Measurements from ENCODE around the gene OR2A25. TPM values are rescaled to one million over a fixed set of nuclear protein-coding genes. Genes with fewer than 3 reads are reported as not detected.
"Not testable (repeated sequence)": the region's sequence is repeated elsewhere in the genome, so short reads cannot be mapped to it uniquely, and the experiment has no call there.

Gene OR2A25
- total and polyA plus RNA-seq, 2 donors (not counting 1 experiment from before 2014, with no cell fraction given): not detected

- Histone ChIP-seq H3K4me2 (ENCODE audit: extremely low read depth, insufficient read depth, low read length) (no peak within 1 kb of the TSS), H3K9ac (ENCODE audit: insufficient read depth, low read length) (no peak within 1 kb of the TSS), H3K4me1 (ENCODE audit: control insufficient read depth, extremely low read depth, insufficient read depth, low read length) (no peaks in the 10 kb centered on the region), H3K9me3 (ENCODE audit: control insufficient read depth, insufficient read depth, low read depth, low read length) (no peaks in the 10 kb centered on the region), H3K79me2 (ENCODE audit: control insufficient read depth, insufficient read depth, low read length) (no peaks in the 10 kb centered on the region), H4K20me1 (ENCODE audit: control insufficient read depth, extremely low read depth, insufficient read depth, low read length) (no peaks in the 10 kb centered on the region), H3K36me3 (ENCODE audit: control insufficient read depth, insufficient read depth, low read length) (no peaks in the 10 kb centered on the region), H2AFZ (ENCODE audit: low read length) (no peak within 1 kb of the TSS), H3K27ac (ENCODE audit: insufficient read depth, low read length) (no peak within 1 kb of the TSS), H3K27me3 (ENCODE audit: control insufficient read depth, insufficient read depth, low read length) (no peaks in the 10 kb centered on the region), H3K4me3 (replicated peaks in 1 of 4; ENCODE audit: control extremely low read depth in 1 of 4, insufficient read depth in 1 of 4, low read depth in 3 of 4, low read length in 4 of 4) (no peak within 1 kb of the TSS)
- TF ChIP-seq, protein P1, sequence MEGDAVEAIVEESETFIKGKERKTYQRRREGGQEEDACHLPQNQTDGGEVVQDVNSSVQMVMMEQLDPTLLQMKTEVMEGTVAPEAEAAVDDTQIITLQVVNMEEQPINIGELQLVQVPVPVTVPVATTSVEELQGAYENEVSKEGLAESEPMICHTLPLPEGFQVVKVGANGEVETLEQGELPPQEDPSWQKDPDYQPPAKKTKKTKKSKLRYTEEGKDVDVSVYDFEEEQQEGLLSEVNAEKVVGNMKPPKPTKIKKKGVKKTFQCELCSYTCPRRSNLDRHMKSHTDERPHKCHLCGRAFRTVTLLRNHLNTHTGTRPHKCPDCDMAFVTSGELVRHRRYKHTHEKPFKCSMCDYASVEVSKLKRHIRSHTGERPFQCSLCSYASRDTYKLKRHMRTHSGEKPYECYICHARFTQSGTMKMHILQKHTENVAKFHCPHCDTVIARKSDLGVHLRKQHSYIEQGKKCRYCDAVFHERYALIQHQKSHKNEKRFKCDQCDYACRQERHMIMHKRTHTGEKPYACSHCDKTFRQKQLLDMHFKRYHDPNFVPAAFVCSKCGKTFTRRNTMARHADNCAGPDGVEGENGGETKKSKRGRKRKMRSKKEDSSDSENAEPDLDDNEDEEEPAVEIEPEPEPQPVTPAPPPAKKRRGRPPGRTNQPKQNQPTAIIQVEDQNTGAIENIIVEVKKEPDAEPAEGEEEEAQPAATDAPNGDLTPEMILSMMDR (conservative IDR thresholded peaks at IDR 0.05 in 1 of 2, IDR thresholded peaks at IDR 0.05 in 1 of 2; ENCODE audit: low read depth in 1 of 2, low read length in 2 of 2): no peak
- no peak for TF ChIP-seq EZH2 (IDR thresholded peaks at IDR 0.05; ENCODE audit: low read length, missing control alignments)
- DNase-seq (ENCODE audit: low read depth in 2 of 2): no peak
Measured at GRCh38 chr7:144048648-144049047, 21.0 kb upstream of the OR2A25 start, which contains the start of gene OR2A5. TSS of gene OR2A5 (plus strand) at chr7:144048948. CDS start at chr7:144050402, 1,454 bp downstream.

- H3K4me1 ChIP-seq (ENCODE audit: control insufficient read depth, extremely low read depth, insufficient read depth, low read length): no peaks in the 10 kb centered on the region
- no peak overlapping the region for H2AFZ ChIP-seq (ENCODE audit: low read length)
- no peaks in the 10 kb centered on the region for H3K36me3 ChIP-seq (ENCODE audit: control insufficient read depth, insufficient read depth, low read length)
- no peaks in the 10 kb centered on the region for H3K27me3 ChIP-seq (ENCODE audit: control insufficient read depth, insufficient read depth, low read length)
- DNase-seq (ENCODE audit: low read depth in 2 of 2): no peak
- H3K9me3 ChIP-seq (ENCODE audit: control insufficient read depth, insufficient read depth, low read depth, low read length): no peaks in the 10 kb centered on the region
- H3K4me2 ChIP-seq (ENCODE audit: extremely low read depth, insufficient read depth, low read length): no peak overlapping the region
- no peak overlapping the region for H3K27ac ChIP-seq (ENCODE audit: insufficient read depth, low read length)
- no peak overlapping the region for H3K9ac ChIP-seq (ENCODE audit: insufficient read depth, low read length)
- no peak for TF ChIP-seq EZH2 (IDR thresholded peaks at IDR 0.05; ENCODE audit: low read length, missing control alignments)
- TF ChIP-seq, protein P1 (conservative IDR thresholded peaks at IDR 0.05 in 1 of 2, IDR thresholded peaks at IDR 0.05 in 1 of 2; ENCODE audit: low read depth in 1 of 2, low read length in 2 of 2): no peak
- no peaks in the 10 kb centered on the region for H4K20me1 ChIP-seq (ENCODE audit: control insufficient read depth, extremely low read depth, insufficient read depth, low read length)
- no peak overlapping the region for H3K4me3 ChIP-seq (replicated peaks in 1 of 4; ENCODE audit: control extremely low read depth in 1 of 4, insufficient read depth in 1 of 4, low read depth in 3 of 4, low read length in 4 of 4)
- no peaks in the 10 kb centered on the region for H3K79me2 ChIP-seq (ENCODE audit: control insufficient read depth, insufficient read depth, low read length)
Measured at GRCh38 chr7:144049491-144049890, 20.1 kb upstream of the OR2A25 start.

GRCh38 chr7:144050093-144050492 lies 19.5 kb upstream of the OR2A25 start:
- no peaks in the 10 kb centered on the region for H3K36me3 ChIP-seq (ENCODE audit: control insufficient read depth, insufficient read depth, low read length)
- no peaks in the 10 kb centered on the region for H3K79me2 ChIP-seq (ENCODE audit: control insufficient read depth, insufficient read depth, low read length)
- no peaks in the 10 kb centered on the region for H3K4me1 ChIP-seq (ENCODE audit: control insufficient read depth, extremely low read depth, insufficient read depth, low read length)
- no peak overlapping the region for H3K4me2 ChIP-seq (ENCODE audit: extremely low read depth, insufficient read depth, low read length)
- no peaks in the 10 kb centered on the region for H3K27me3 ChIP-seq (ENCODE audit: control insufficient read depth, insufficient read depth, low read length)
- no peaks in the 10 kb centered on the region for H3K9me3 ChIP-seq (ENCODE audit: control insufficient read depth, insufficient read depth, low read depth, low read length)
- no peak overlapping the region for H3K9ac ChIP-seq (ENCODE audit: insufficient read depth, low read length)
- no peak overlapping the region for H3K4me3 ChIP-seq (replicated peaks in 1 of 4; ENCODE audit: control extremely low read depth in 1 of 4, insufficient read depth in 1 of 4, low read depth in 3 of 4, low read length in 4 of 4)
- no peaks in the 10 kb centered on the region for H4K20me1 ChIP-seq (ENCODE audit: control insufficient read depth, extremely low read depth, insufficient read depth, low read length)
- H2AFZ ChIP-seq (ENCODE audit: low read length): no peak overlapping the region
- no peak overlapping the region for H3K27ac ChIP-seq (ENCODE audit: insufficient read depth, low read length)
- DNase-seq (ENCODE audit: low read depth in 2 of 2): no peak
- TF ChIP-seq EZH2 (IDR thresholded peaks at IDR 0.05; ENCODE audit: low read length, missing control alignments): no peak
- TF ChIP-seq, protein P1 (conservative IDR thresholded peaks at IDR 0.05 in 1 of 2, IDR thresholded peaks at IDR 0.05 in 1 of 2; ENCODE audit: low read depth in 1 of 2, low read length in 2 of 2): no peak

- not testable (repeated sequence) for H2AFZ ChIP-seq (ENCODE audit: low read length); DNase-seq (ENCODE audit: low read depth in 2 of 2); H4K20me1 ChIP-seq (ENCODE audit: control insufficient read depth, extremely low read depth, insufficient read depth, low read length); H3K36me3 ChIP-seq (ENCODE audit: control insufficient read depth, insufficient read depth, low read length); H3K4me3 ChIP-seq (replicated peaks in 1 of 4; ENCODE audit: control extremely low read depth in 1 of 4, insufficient read depth in 1 of 4, low read depth in 3 of 4, low read length in 4 of 4); H3K4me2 ChIP-seq (ENCODE audit: extremely low read depth, insufficient read depth, low read length); H3K79me2 ChIP-seq (ENCODE audit: control insufficient read depth, insufficient read depth, low read length); H3K4me1 ChIP-seq (ENCODE audit: control insufficient read depth, extremely low read depth, insufficient read depth, low read length); H3K9ac ChIP-seq (ENCODE audit: insufficient read depth, low read length); H3K9me3 ChIP-seq (ENCODE audit: control insufficient read depth, insufficient read depth, low read depth, low read length); H3K27me3 ChIP-seq (ENCODE audit: control insufficient read depth, insufficient read depth, low read length); H3K27ac ChIP-seq (ENCODE audit: insufficient read depth, low read length)
Measured at GRCh38 chr7:144050884-144051283, 18.7 kb upstream of the OR2A25 start.

All from fibroblast of lung (primary cell).